Sigmoid colon (tissue), 3 donors: ENCODE data around the gene RCN1.

Experiments used
- POLR2A ChIP-seq, 2 donors: fragments of 450-650 bp; IDR thresholded peaks; one replicate each; pipeline ENCODE4 v1.6.1; 2016; ENCODE audit warnings: antibody characterized with exemption in 2 of 2, mild to moderate bottlenecking in 2 of 2, moderate library complexity in 2 of 2
- TF ChIP-seq, protein P1 (sequence below), 4 experiments: fragments of 450-650 bp in 3 of 4; fragments of 200-600 bp in 1 of 4; IDR thresholded peaks; one replicate each; pipeline ENCODE4 v1.5.1; 2016 to 2019; ENCODE audit warnings: antibody characterized with exemption in 4 of 4, mild to moderate bottlenecking in 3 of 4, moderate library complexity in 2 of 4

DNA sequence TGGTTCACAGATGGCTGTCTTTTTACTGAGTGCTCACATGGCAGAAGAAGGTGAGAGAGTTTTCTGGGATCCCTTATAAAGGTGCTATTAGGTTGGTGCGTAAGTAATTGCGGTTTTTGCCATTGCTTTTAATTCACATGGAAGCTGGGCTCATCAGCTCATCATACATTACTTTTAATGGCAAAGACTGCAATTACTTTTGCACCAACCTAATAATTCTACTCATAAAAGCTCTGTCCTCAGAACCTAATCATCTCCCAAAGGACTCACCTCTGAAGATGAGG is 23.0 kb downstream of the RCN1 start:
- TF ChIP-seq POLR2A (IDR thresholded peaks at IDR 0.05), result no peak
- TF ChIP-seq, protein P1, sequence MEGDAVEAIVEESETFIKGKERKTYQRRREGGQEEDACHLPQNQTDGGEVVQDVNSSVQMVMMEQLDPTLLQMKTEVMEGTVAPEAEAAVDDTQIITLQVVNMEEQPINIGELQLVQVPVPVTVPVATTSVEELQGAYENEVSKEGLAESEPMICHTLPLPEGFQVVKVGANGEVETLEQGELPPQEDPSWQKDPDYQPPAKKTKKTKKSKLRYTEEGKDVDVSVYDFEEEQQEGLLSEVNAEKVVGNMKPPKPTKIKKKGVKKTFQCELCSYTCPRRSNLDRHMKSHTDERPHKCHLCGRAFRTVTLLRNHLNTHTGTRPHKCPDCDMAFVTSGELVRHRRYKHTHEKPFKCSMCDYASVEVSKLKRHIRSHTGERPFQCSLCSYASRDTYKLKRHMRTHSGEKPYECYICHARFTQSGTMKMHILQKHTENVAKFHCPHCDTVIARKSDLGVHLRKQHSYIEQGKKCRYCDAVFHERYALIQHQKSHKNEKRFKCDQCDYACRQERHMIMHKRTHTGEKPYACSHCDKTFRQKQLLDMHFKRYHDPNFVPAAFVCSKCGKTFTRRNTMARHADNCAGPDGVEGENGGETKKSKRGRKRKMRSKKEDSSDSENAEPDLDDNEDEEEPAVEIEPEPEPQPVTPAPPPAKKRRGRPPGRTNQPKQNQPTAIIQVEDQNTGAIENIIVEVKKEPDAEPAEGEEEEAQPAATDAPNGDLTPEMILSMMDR (IDR thresholded peaks at IDR 0.05), result no peak
